Measurements from ENCODE around the gene BOLA1. TPM values are rescaled to one million over a fixed set of nuclear protein-coding genes. Genes with fewer than 3 reads are reported as not detected.

BOLA1 gene
- total and polyA plus RNA-seq, 2 of the 13 experiments (the other 11 are each of a cell fraction or from before 2014, with no cell fraction given), result 3.2 to 4.2 TPM

DNA sequence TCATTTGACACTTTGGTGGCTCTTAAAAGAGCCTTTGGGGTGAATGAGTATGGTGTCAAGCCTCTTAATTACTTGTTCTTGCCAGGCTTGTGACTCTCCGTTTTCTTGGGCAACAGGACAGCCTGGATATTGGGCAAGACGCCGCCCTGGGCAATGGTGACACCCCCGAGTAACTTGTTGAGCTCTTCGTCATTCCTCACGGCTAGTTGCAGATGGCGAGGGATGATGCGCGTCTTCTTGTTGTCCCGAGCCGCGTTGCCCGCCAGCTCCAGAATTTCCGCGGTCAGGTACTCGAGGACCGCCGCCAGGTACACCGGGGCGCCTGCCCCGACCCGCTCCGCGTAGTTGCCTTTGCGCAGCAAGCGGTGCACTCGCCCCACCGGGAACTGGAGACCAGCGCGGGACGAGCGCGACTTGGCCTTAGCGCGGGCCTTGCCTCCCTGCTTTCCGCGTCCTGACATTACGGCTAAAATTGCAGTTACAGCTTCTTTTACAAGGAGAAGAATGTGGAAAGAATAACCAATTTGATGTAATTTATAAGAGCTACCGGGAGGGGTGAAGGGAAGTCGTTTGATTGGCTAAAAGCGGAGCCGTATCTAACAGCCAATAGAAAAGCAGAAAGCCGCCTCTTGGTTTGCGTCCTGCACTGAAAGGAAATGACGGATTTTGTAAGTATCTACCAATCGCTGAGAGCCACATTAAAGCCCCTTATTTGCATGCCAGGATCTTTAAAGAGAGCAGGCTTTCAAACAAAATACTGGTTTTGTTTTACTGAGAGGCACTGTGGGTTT, 11.7 kb upstream of the BOLA1 start (continued):
- TF ChIP-seq NKX3-1 (CRISPR knock-in tag; IDR thresholded peaks at IDR 0.05), result no peak
- TF ChIP-seq ZNF891 (CRISPR knock-in tag; IDR thresholded peaks at IDR 0.05), result no peak
- no peak for TF ChIP-seq BCL6 (CRISPR knock-in tag; IDR thresholded peaks at IDR 0.05)
- TF ChIP-seq NFE2L2 (IDR thresholded peaks at IDR 0.05; ENCODE audit: low read length), result no peak
- no peak for TF ChIP-seq THAP8 (CRISPR knock-in tag; IDR thresholded peaks at IDR 0.05; ENCODE audit: borderline replicate concordance)
- no peak for TF ChIP-seq RELA (CRISPR knock-in tag; IDR thresholded peaks at IDR 0.05)
- TF ChIP-seq GATA4 (IDR thresholded peaks at IDR 0.05; ENCODE audit: borderline replicate concordance, low read depth), result 0 out of 2 replicates have a peak, but pooled peaks have one; percentile 15
- TF ChIP-seq ZNF713 (CRISPR knock-in tag; IDR thresholded peaks at IDR 0.05), result no peak
- TF ChIP-seq ZFP41 (CRISPR knock-in tag; IDR thresholded peaks at IDR 0.05; ENCODE audit: borderline replicate concordance), result no peak
- no peak for TF ChIP-seq MLXIP (CRISPR knock-in tag; IDR thresholded peaks at IDR 0.05; ENCODE audit: borderline replicate concordance)
- TF ChIP-seq ZBTB14 (CRISPR knock-in tag; IDR thresholded peaks at IDR 0.05), result no peak
- 0 out of 2 replicates have a peak, but pooled peaks have one; percentile 13 for TF ChIP-seq GFI1 (CRISPR knock-in tag; IDR thresholded peaks at IDR 0.05; ENCODE audit: borderline replicate concordance)
- TF ChIP-seq, protein P1, sequence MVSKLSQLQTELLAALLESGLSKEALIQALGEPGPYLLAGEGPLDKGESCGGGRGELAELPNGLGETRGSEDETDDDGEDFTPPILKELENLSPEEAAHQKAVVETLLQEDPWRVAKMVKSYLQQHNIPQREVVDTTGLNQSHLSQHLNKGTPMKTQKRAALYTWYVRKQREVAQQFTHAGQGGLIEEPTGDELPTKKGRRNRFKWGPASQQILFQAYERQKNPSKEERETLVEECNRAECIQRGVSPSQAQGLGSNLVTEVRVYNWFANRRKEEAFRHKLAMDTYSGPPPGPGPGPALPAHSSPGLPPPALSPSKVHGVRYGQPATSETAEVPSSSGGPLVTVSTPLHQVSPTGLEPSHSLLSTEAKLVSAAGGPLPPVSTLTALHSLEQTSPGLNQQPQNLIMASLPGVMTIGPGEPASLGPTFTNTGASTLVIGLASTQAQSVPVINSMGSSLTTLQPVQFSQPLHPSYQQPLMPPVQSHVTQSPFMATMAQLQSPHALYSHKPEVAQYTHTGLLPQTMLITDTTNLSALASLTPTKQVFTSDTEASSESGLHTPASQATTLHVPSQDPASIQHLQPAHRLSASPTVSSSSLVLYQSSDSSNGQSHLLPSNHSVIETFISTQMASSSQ (IDR thresholded peaks at IDR 0.05; ENCODE audit: low read depth), result no peak
- TF ChIP-seq, protein P1 (CRISPR knock-in tag; IDR thresholded peaks at IDR 0.05; ENCODE audit: borderline replicate concordance), result no peak

All from HepG2 (cell line).